ENCODE results near the gene MACF1.
"Not testable (repeated sequence)": the region's sequence is repeated elsewhere in the genome, so short reads cannot be mapped to it uniquely, and the experiment has no call there.

Gene MACF1

DNA sequence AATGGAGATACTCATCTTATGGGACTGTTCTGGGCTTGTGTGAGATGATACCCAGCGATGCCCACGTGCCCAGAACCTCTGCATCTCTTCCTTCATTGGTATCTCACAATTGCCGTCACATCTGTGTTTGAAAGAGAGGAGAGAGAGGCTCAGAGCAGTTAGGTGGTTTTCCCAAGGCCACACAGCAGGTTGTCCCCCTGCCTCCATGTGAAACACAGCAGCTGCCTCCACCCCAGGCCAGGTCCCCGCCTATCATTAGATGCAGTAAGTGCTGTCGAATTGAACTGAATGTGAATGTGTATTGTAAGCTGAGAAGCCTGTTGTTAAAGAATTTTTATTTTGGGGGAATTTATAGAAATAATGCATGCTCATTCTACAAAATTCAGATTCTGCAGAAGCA is 292.0 kb downstream of the MACF1 start:
- H3K27ac Mint-ChIP-seq; H3K4me3 Mint-ChIP-seq; DNase-seq (ENCODE audit: low spot score in 2 of 2); H3K9me3 Mint-ChIP-seq; H3K4me1 Mint-ChIP-seq; H3K36me3 Mint-ChIP-seq; ATAC-seq: not testable (repeated sequence)

GRCh38 chr1:39497585-39497984 is 293.1 kb downstream of the MACF1 start:
- ATAC-seq (no peak), DNase-seq (ENCODE audit: low spot score in 2 of 2) (no peak)
- Mint-ChIP-seq H3K4me1 (no peaks in the 10 kb centered on the region), H3K36me3 (no peaks in the 10 kb centered on the region), H3K27ac (no peak overlapping the region), H3K9me3 (no peaks in the 10 kb centered on the region), H3K4me3 (no peak overlapping the region)

DNA sequence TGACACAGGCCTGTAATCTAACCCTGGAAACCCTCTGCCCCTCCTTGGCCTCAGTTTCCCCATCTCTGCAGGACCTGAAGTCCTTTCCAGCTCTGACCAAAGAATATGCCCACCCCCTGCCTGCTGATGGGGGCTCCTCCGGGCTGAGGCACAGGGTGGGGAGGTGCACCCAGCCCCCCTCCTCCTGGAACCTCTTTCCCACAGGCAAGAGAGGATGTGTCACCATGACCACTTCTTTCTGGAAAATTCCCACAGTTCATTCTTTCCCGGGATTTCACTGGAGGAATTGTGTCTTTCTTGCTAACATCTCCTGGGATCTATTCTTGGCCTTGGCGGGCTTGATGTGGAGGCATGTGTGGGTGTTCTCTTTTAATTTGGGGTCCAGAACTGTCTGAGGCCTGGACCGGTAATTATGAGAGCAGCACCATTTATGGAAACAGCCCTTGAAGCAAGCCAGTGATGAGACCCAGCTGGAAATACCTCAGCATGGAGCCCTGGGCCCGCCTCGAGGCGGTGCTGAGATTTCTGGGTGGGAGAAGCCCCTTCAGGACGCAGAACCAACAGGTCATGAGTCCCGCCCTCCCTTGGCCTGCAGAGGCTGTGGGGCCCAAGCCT is 293.7 kb downstream of the MACF1 start:
- H3K4me1 Mint-ChIP-seq; H3K9me3 Mint-ChIP-seq; DNase-seq (ENCODE audit: low spot score in 2 of 2); H3K4me3 Mint-ChIP-seq; ATAC-seq; H3K27ac Mint-ChIP-seq; H3K36me3 Mint-ChIP-seq: not testable (repeated sequence)

- not testable (repeated sequence) for H3K27ac Mint-ChIP-seq; ATAC-seq; H3K9me3 Mint-ChIP-seq; H3K4me3 Mint-ChIP-seq; H3K36me3 Mint-ChIP-seq; DNase-seq (ENCODE audit: low spot score in 2 of 2); H3K4me1 Mint-ChIP-seq
Observed at GRCh38 chr1:39498821-39499220, 294.3 kb downstream of the MACF1 start.

- no peak for ATAC-seq
- H3K27ac Mint-ChIP-seq, result no peak overlapping the region
- H3K36me3 Mint-ChIP-seq, result no peaks in the 10 kb centered on the region
- H3K4me3 Mint-ChIP-seq, result no peak overlapping the region
- DNase-seq (ENCODE audit: low spot score in 2 of 2), result no peak
- no peaks in the 10 kb centered on the region for H3K4me1 Mint-ChIP-seq
- no peaks in the 10 kb centered on the region for H3K9me3 Mint-ChIP-seq
Observed at GRCh38 chr1:39499668-39500067, 295.2 kb downstream of the MACF1 start.

- H3K9me3 Mint-ChIP-seq, result no peaks in the 10 kb centered on the region
Observed at GRCh38 chr1:39500862-39501389, 296.4 kb downstream of the MACF1 start.

GRCh38 chr1:39501666-39502065 is 297.2 kb downstream of the MACF1 start:
- ATAC-seq, result no peak
- H3K4me1 Mint-ChIP-seq, result no peaks in the 10 kb centered on the region
- H3K36me3 Mint-ChIP-seq, result no peaks in the 10 kb centered on the region
- no peak overlapping the region for H3K4me3 Mint-ChIP-seq
- no peak overlapping the region for H3K27ac Mint-ChIP-seq
- no peak for DNase-seq (ENCODE audit: low spot score in 2 of 2)
- no peaks in the 10 kb centered on the region for H3K9me3 Mint-ChIP-seq

More at GRCh38 chr1:39500862-39501389, 296.4 kb downstream of the MACF1 start:
- ATAC-seq, result no peak
- H3K4me1 Mint-ChIP-seq, result no peaks in the 10 kb centered on the region
- no peaks in the 10 kb centered on the region for H3K36me3 Mint-ChIP-seq
- H3K4me3 Mint-ChIP-seq, result no peak overlapping the region
- no peak for DNase-seq (ENCODE audit: low spot score in 2 of 2)
- no peak overlapping the region for H3K27ac Mint-ChIP-seq

DNA sequence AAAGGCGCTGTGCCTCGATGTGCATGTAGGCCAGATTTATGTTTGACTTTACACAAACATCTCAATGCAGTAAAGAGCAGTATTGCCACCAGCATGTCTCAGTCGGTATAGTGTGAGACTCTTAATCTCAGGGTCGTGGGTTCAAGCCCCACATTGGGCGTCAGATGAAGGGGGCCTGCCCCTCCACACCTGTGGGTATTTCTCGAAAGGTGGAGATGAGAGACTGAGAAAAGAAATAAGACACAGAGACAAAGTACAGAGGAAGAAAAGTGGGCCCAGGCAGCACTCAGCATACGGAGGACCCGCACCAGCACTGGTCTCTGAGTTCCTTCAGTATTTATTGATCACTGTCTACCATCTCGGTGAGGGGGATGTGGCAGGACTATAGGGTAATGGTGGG is 299.9 kb downstream of the MACF1 start:
- DNase-seq (ENCODE audit: low spot score in 2 of 2); H3K9me3 Mint-ChIP-seq; ATAC-seq; H3K36me3 Mint-ChIP-seq; H3K4me1 Mint-ChIP-seq; H3K4me3 Mint-ChIP-seq; H3K27ac Mint-ChIP-seq: not testable (repeated sequence)

DNA sequence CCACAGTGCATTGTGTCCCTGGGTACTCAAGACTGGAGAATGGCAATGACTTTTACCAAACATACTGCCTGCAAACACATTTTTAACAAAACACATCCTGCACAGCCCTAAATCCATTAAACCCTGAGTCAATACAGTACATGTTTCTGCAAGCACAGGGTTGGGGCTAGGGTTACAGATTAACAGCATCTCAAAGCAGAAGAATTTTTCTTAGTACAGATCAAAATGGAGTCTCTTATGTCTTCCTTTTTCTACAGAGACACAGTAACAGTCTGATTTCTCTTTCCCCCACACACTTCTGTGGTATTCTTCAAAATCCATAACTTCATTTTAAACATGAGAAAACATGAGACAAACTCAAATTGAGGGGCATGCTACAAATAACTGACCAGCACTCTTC is 300.8 kb downstream of the MACF1 start:
- Mint-ChIP-seq H3K27ac (no peak overlapping the region), H3K4me1 (peaks cover 10% of the 10 kb centered on the region), H3K4me3 (no peak overlapping the region), H3K36me3 (no peaks in the 10 kb centered on the region), H3K9me3 (no peaks in the 10 kb centered on the region)
- ATAC-seq, result no peak
- DNase-seq (ENCODE audit: low spot score in 2 of 2), result no peak

- no peak overlapping the region for H3K27ac Mint-ChIP-seq
- no peak for DNase-seq (ENCODE audit: low spot score in 2 of 2)
- no peaks in the 10 kb centered on the region for H3K36me3 Mint-ChIP-seq
Observed at GRCh38 chr1:39507230-39507928, 302.9 kb downstream of the MACF1 start.

DNA sequence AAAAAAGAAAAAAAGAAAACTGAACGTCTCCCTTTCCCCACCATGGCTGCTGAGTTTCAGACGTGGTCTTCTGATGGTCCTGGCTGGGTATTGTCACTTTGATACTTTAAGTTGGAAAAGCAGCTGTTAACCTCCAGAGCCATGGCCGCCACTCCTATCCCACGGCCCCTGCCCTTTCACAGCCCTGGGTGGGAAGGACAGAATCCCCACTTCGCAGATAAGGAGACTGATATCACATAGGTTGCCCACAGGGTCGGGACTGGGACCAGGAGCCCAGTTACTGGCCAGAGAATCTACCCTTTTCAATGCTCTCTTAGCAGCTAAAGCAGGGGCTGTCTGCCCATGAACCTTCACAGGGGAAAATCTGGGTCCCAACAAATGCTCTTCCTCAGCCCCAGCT is 303.8 kb downstream of the MACF1 start:
- H3K27ac Mint-ChIP-seq, result no peak overlapping the region
- H3K4me3 Mint-ChIP-seq, result no peak overlapping the region
- no peaks in the 10 kb centered on the region for H3K36me3 Mint-ChIP-seq
- H3K9me3 Mint-ChIP-seq, result no peaks in the 10 kb centered on the region
- H3K4me1 Mint-ChIP-seq, result peaks cover 10% of the 10 kb centered on the region
- DNase-seq (ENCODE audit: low spot score in 2 of 2), result no peak
- ATAC-seq, result no peak

More at GRCh38 chr1:39507230-39507928, 302.9 kb downstream of the MACF1 start:
- H3K4me1 Mint-ChIP-seq, result peaks cover 10% of the 10 kb centered on the region
- ATAC-seq, result no peak
- no peak overlapping the region for H3K4me3 Mint-ChIP-seq
- H3K9me3 Mint-ChIP-seq, result no peaks in the 10 kb centered on the region

GRCh38 chr1:39508857-39509305 is 304.4 kb downstream of the MACF1 start:
- H3K4me3 Mint-ChIP-seq, result peak overlapping the region; percentile 55
- H3K9me3 Mint-ChIP-seq, result no peaks in the 10 kb centered on the region
- no peak overlapping the region for H3K27ac Mint-ChIP-seq
- DNase-seq (ENCODE audit: low spot score in 2 of 2) (no peak), ATAC-seq (peak; percentile 51)
- peaks cover 10% of the 10 kb centered on the region for H3K4me1 Mint-ChIP-seq
- no peaks in the 10 kb centered on the region for H3K36me3 Mint-ChIP-seq

DNA sequence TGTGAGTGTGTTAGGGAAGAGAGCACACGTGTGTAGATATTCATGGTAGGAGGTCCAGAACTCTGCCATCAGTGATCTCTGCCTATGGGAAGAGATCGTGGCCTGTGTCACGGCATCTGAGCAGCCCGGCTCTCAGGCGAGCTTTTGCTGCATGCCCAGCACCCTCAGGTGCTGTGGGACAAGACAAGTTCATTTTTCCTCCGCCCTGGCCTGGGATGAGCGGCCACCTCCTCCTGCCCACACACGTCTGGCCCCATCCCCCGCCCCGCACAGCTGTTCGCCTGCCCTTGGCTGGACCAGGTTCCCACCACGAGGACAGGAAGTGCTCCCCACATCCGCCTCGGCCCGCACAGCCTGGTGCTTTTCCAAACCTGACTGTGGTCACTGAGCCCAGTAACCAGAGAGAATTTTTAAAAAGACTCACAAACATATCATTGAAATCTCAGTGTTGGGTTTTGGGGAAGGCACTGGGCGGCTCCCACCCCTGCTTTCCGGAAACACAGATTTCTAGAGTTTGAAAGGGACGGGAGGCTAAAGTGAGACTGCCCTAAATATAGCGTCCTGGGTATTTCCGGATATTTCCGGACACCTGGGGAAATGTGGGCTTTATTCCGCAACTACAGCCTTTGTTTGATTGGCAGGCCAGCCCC is 305.0 kb downstream of the MACF1 start:
- ATAC-seq, result peak; percentile 19
- Mint-ChIP-seq H3K4me1 (peaks cover 10% of the 10 kb centered on the region), H3K4me3 (peak overlapping the region; percentile 55), H3K36me3 (no peaks in the 10 kb centered on the region), H3K27ac (peak overlapping the region; percentile 40), H3K9me3 (no peaks in the 10 kb centered on the region)
- DNase-seq (ENCODE audit: low spot score in 2 of 2), result no peak

GRCh38 chr1:39510570-39511186 is 306.2 kb downstream of the MACF1 start:
- not testable (repeated sequence) for H3K27ac Mint-ChIP-seq; ATAC-seq; DNase-seq (ENCODE audit: low spot score in 2 of 2); H3K9me3 Mint-ChIP-seq; H3K36me3 Mint-ChIP-seq; H3K4me3 Mint-ChIP-seq
- peaks cover 10% of the 10 kb centered on the region for H3K4me1 Mint-ChIP-seq

GRCh38 chr1:39511477-39511876 is 307.0 kb downstream of the MACF1 start:
- H3K36me3 Mint-ChIP-seq; H3K9me3 Mint-ChIP-seq; H3K27ac Mint-ChIP-seq; H3K4me3 Mint-ChIP-seq; ATAC-seq; DNase-seq (ENCODE audit: low spot score in 2 of 2): not testable (repeated sequence)
- H3K4me1 Mint-ChIP-seq, result peaks cover 10% of the 10 kb centered on the region

All from stimulated activated effector memory CD8-positive, alpha-beta T cell treated with anti-CD3 and anti-CD28 coated beads, Interleukin-12 subunit alpha, Interleukin-12 subunit beta, amount 100 ng/mL, for 72 hours (primary cell).